ENCODE data around the gene RAD23A.
A peak's percentile ranks its signal among the peaks of the same experiment; 100 is the strongest.

DNA sequence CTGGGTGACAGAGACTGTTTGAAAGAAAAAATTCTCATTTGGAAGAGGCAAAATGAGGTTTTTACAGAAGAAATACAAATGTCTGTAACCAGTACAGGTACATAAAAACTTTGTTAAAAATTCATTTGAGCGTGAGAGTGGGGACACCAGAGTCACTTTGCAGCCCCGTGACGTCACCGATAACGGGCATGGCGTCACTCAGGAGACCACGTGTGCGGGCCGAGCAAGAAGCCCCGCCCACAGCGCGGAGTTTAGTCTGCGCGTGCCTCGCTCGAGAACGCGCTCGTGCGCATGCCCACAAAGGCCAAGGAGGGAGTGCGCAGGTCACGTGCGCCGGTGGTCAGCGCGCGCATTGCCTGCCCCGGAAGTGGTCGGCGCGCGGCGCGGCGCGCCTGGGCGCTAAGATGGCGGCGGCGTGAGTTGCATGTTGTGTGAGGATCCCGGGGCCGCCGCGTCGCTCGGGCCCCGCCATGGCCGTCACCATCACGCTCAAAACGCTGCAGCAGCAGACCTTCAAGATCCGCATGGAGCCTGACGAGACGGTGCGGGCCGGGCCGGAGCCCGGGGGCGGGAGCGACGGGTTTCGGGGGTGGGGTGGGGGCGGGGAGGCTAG is at the start of gene RAD23A:
- peak; percentile 89 for TF ChIP-seq POLR2A (IDR thresholded peaks at IDR 0.05)
- TF ChIP-seq, protein P1, sequence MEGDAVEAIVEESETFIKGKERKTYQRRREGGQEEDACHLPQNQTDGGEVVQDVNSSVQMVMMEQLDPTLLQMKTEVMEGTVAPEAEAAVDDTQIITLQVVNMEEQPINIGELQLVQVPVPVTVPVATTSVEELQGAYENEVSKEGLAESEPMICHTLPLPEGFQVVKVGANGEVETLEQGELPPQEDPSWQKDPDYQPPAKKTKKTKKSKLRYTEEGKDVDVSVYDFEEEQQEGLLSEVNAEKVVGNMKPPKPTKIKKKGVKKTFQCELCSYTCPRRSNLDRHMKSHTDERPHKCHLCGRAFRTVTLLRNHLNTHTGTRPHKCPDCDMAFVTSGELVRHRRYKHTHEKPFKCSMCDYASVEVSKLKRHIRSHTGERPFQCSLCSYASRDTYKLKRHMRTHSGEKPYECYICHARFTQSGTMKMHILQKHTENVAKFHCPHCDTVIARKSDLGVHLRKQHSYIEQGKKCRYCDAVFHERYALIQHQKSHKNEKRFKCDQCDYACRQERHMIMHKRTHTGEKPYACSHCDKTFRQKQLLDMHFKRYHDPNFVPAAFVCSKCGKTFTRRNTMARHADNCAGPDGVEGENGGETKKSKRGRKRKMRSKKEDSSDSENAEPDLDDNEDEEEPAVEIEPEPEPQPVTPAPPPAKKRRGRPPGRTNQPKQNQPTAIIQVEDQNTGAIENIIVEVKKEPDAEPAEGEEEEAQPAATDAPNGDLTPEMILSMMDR (IDR thresholded peaks at IDR 0.05): peak in 1 of 3 donors; percentile 24
